Astrocyte (in vitro differentiated cells and primary cell): Measurements from ENCODE around the gene BRD4. TPM values are rescaled to one million over a fixed set of nuclear protein-coding genes. Genes with fewer than 3 reads are reported as not detected.

ENCODE experiments used
- DNase-seq: peaks from one replicate; pipeline ENCODE4 v3.0.0-alpha.2; 2010; ENCODE audit warnings: low read depth
- FAIRE-seq: peaks from 2 replicates; lab custom pipeline; 2011; peaks lifted over from hg19 to GRCh38; lab: Jason Lieb, UNC
- H2AFZ ChIP-seq: 2 replicates; pipeline ENCODE4 v1.6.0; 2012; ENCODE audit warnings: low read depth, low read length, inconsistent platforms
- H3K27ac ChIP-seq: 2 replicates; pipeline ENCODE4 v1.5.1; 2011; ENCODE audit warnings: low read depth, low read length, inconsistent platforms
- H3K27me3 ChIP-seq: 2 replicates; pipeline ENCODE4 v1.6.0; 2011; ENCODE audit warnings: low read length, inconsistent platforms; ENCODE audit not compliant: insufficient read depth
- H3K36me3 ChIP-seq: 2 replicates; pipeline ENCODE4 v1.5.1; 2011; ENCODE audit warnings: low read length, inconsistent platforms; ENCODE audit not compliant: insufficient read depth
- H3K4me1 ChIP-seq: 2 replicates; pipeline ENCODE4 v1.5.1; 2011; ENCODE audit warnings: low read length, inconsistent platforms; ENCODE audit not compliant: insufficient read depth
- H3K4me2 ChIP-seq: 2 replicates; pipeline ENCODE4 v1.6.0; 2012; ENCODE audit warnings: low read length, inconsistent platforms
- H3K4me3 ChIP-seq: 2 replicates; pipeline ENCODE4 v1.5.1; 2011; ENCODE audit warnings: low read depth, mild to moderate bottlenecking, low read length, inconsistent platforms; ENCODE audit not compliant: insufficient read depth
- H3K79me2 ChIP-seq: 2 replicates; pipeline ENCODE4 v1.6.0; 2012; ENCODE audit warnings: mild to moderate bottlenecking, low read length, inconsistent platforms; ENCODE audit not compliant: insufficient read depth
- H3K9ac ChIP-seq: 2 replicates; pipeline ENCODE4 v1.6.0; 2012; ENCODE audit warnings: mild to moderate bottlenecking, low read length, inconsistent platforms
- H3K9me3 ChIP-seq: 2 replicates; pipeline ENCODE4 v1.5.1; 2012; ENCODE audit warnings: low read depth, mild to moderate bottlenecking, low read length, inconsistent platforms; ENCODE audit not compliant: insufficient read depth
- H4K20me1 ChIP-seq: 2 replicates; pipeline ENCODE4 v1.6.0; 2012; ENCODE audit warnings: low read length, inconsistent platforms; ENCODE audit not compliant: insufficient read depth
- H3K27ac Mint-ChIP-seq: one replicate; pipeline ENCODE4 v1.8.0; 2021; ENCODE audit warnings: mild to moderate bottlenecking, mixed read lengths; ENCODE audit not compliant: unreplicated experiment
- H3K27me3 Mint-ChIP-seq: one replicate; pipeline ENCODE4 v1.8.0; 2021; ENCODE audit warnings: low read depth, mixed read lengths; ENCODE audit not compliant: unreplicated experiment
- H3K36me3 Mint-ChIP-seq: one replicate; pipeline ENCODE4 v1.8.0; 2021; ENCODE audit warnings: low read depth, mixed read lengths; ENCODE audit not compliant: unreplicated experiment
- H3K4me1 Mint-ChIP-seq: one replicate; pipeline ENCODE4 v1.8.0; 2021; ENCODE audit warnings: low read depth, mixed read lengths; ENCODE audit not compliant: unreplicated experiment
- H3K4me3 Mint-ChIP-seq: one replicate; pipeline ENCODE4 v1.8.0; 2021; ENCODE audit warnings: mild to moderate bottlenecking, moderate library complexity, mixed read lengths; ENCODE audit not compliant: unreplicated experiment
- H3K9me3 Mint-ChIP-seq: one replicate; pipeline ENCODE4 v1.8.0; 2021; ENCODE audit warnings: mild to moderate bottlenecking, mixed read lengths; ENCODE audit not compliant: unreplicated experiment
- CTCF ChIP-seq: IDR thresholded peaks from 2 replicates; pipeline ENCODE4 v1.5.1; 2011; ENCODE audit warnings: low read depth, mild to moderate bottlenecking, inconsistent platforms, low read length, moderate library complexity; ENCODE audit not compliant: insufficient read depth
- EZH2 ChIP-seq: IDR thresholded peaks from 2 replicates; pipeline ENCODE4 v1.6.1; 2012; ENCODE audit warnings: mild to moderate bottlenecking, low read length, inconsistent platforms; ENCODE audit not compliant: insufficient read depth
- total RNA-seq: library from RNA; stranded (reverse); gene quantifications from 2 replicates; pipeline ENCODE4 v1.2.1, GENCODE V29; 2021

Gene BRD4
- total RNA-seq, 1 donor from 2014 or later: 128 TPM

GRCh38 chr19:15268192-15268927, 64.0 kb downstream of the BRD4 start:
- DNase-seq: no peak
- H3K36me3 Mint-ChIP-seq: peaks cover 36% of the 10 kb centered on the region

GRCh38 chr19:15266683-15267082, 65.7 kb downstream of the BRD4 start:
- peaks cover 95% of the 10 kb centered on the region for H4K20me1 ChIP-seq
- peaks cover 32% of the 10 kb centered on the region for H3K36me3 Mint-ChIP-seq
- no peak overlapping the region for H3K27ac ChIP-seq

More at GRCh38 chr19:15268192-15268927, 64.0 kb downstream of the BRD4 start:
- Histone ChIP-seq H3K9ac (no peak overlapping the region), H2AFZ (no peak overlapping the region), H3K27ac (no peak overlapping the region), H3K4me2 (no peak overlapping the region), H3K4me1 (peaks cover 14% of the 10 kb centered on the region), H3K79me2 (peaks cover 97% of the 10 kb centered on the region), H3K27me3 (no peaks in the 10 kb centered on the region), H4K20me1 (peaks cover 100% of the 10 kb centered on the region), H3K36me3 (peaks cover 42% of the 10 kb centered on the region), H3K4me3 (no peak overlapping the region), H3K9me3 (no peaks in the 10 kb centered on the region)
- FAIRE-seq: no peak
- no peak overlapping the region for H3K4me3 Mint-ChIP-seq
- H3K4me1 Mint-ChIP-seq: peaks cover 9% of the 10 kb centered on the region
- TF ChIP-seq CTCF: no peak
- H3K9me3 Mint-ChIP-seq: no peaks in the 10 kb centered on the region
- H3K27me3 Mint-ChIP-seq: no peaks in the 10 kb centered on the region
- no peak overlapping the region for H3K27ac Mint-ChIP-seq

More at GRCh38 chr19:15266683-15267082, 65.7 kb downstream of the BRD4 start:
- Histone ChIP-seq H3K36me3 (peaks cover 43% of the 10 kb centered on the region), H3K9me3 (no peaks in the 10 kb centered on the region), H3K4me1 (peaks cover 14% of the 10 kb centered on the region), H3K4me2 (no peak overlapping the region), H3K4me3 (no peak overlapping the region), H3K27me3 (no peaks in the 10 kb centered on the region), H3K79me2 (peaks cover 94% of the 10 kb centered on the region), H3K9ac (no peak overlapping the region), H2AFZ (no peak overlapping the region)
- Mint-ChIP-seq H3K27ac (no peak overlapping the region), H3K27me3 (no peaks in the 10 kb centered on the region), H3K4me1 (peaks cover 4% of the 10 kb centered on the region), H3K9me3 (no peaks in the 10 kb centered on the region), H3K4me3 (no peak overlapping the region)
- TF ChIP-seq CTCF (no peak), EZH2 (no peak)
- FAIRE-seq (no peak), DNase-seq (no peak)
